ENCODE measurements around the gene PDGFD.

- TF ChIP-seq, protein P1, sequence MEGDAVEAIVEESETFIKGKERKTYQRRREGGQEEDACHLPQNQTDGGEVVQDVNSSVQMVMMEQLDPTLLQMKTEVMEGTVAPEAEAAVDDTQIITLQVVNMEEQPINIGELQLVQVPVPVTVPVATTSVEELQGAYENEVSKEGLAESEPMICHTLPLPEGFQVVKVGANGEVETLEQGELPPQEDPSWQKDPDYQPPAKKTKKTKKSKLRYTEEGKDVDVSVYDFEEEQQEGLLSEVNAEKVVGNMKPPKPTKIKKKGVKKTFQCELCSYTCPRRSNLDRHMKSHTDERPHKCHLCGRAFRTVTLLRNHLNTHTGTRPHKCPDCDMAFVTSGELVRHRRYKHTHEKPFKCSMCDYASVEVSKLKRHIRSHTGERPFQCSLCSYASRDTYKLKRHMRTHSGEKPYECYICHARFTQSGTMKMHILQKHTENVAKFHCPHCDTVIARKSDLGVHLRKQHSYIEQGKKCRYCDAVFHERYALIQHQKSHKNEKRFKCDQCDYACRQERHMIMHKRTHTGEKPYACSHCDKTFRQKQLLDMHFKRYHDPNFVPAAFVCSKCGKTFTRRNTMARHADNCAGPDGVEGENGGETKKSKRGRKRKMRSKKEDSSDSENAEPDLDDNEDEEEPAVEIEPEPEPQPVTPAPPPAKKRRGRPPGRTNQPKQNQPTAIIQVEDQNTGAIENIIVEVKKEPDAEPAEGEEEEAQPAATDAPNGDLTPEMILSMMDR (IDR thresholded peaks at IDR 0.05; ENCODE audit: extremely low read depth in 1 of 2, insufficient read depth in 1 of 2, low read depth in 1 of 2, low read length in 2 of 2): no peak
- TF ChIP-seq POLR2AphosphoS5 (IDR thresholded peaks at IDR 0.05; ENCODE audit: insufficient read depth, low read depth, low read length): no peak
These were observed 27.2 kb upstream of the PDGFD start for GRCh38 chr11:104191124-104191523.

Measured in endothelial cell of umbilical vein (primary cell).